Body of pancreas (tissue), 4 donors: ENCODE data around the gene HCFC1R1. TPM values are rescaled to one million over a fixed set of nuclear protein-coding genes. Genes with fewer than 3 reads are reported as not detected.

Experiments
- ATAC-seq: fragments of 150-250 bp; one replicate; pipeline ENCODE4 v1.9.1; 2016
- DNase-seq, 4 donors: peaks; one replicate each; pipeline ENCODE4 v3.0.0-alpha.2; 2019
- H3K27ac ChIP-seq, 4 donors: fragments of 200-600 bp; sonication (generic); 1 replicate in 3 of 4; 2 replicates in 1 of 4; pipeline versions ENCODE4 v1.5.1 to v1.6.1; 2016 to 2019; ENCODE audit warnings: mild to moderate bottlenecking in 1 of 4, mixed read lengths in 1 of 4, moderate library complexity in 1 of 4
- H3K27me3 ChIP-seq, 2 donors: fragments of 200-600 bp; sonication (generic); one replicate each; pipeline ENCODE4 v1.6.0; 2016; ENCODE audit warnings: mild to moderate bottlenecking in 1 of 2
- H3K36me3 ChIP-seq, 2 donors: fragments of 200-600 bp; sonication (generic); replicated peaks in 1 of 2; 2 replicates each; pipeline ENCODE4 v1.5.1; 2016; ENCODE audit warnings: low read depth in 2 of 2; ENCODE audit not compliant: insufficient read depth in 1 of 2
- H3K4me1 ChIP-seq: fragments of 200-600 bp; sonication (generic); one replicate; pipeline ENCODE4 v1.6.0; 2016
- H3K4me3 ChIP-seq, 2 donors: fragments of 200-600 bp; sonication (generic); 1 replicate in 1 of 2; 2 replicates in 1 of 2; pipeline ENCODE4 v1.5.1; 2016 to 2019
- H3K9me3 ChIP-seq, 3 donors: fragments of 200-600 bp; sonication (generic); 1 replicate in 2 of 3; 2 replicates in 1 of 3; pipeline ENCODE4 v1.5.1; 2016
- POLR2A ChIP-seq, 3 donors: fragments of 450-650 bp; IDR thresholded peaks; one replicate each; pipeline ENCODE4 v1.6.1; 2016; ENCODE audit warnings: antibody characterized with exemption in 3 of 3, mild to moderate bottlenecking in 2 of 3
- WGBS, 2 donors: methylation state at CpG; one replicate each; pipeline ENCODE4 v1.1.5; 2017; 5-methylcytosine and 5-hydroxymethylcytosine counted together
- intact Hi-C: fragments of 100-400 bp; cut with DNase I; formaldehyde crosslinking; loops from one replicate; pipeline ENCODE4 v1.15.1; 2023
- total RNA-seq, 2 donors: library from RNA; depleted of rRNA; stranded (reverse); fragments of >200 nt; gene quantifications; one replicate each; pipeline ENCODE4 v1.1.0, GENCODE V29; 2016
- TF ChIP-seq, protein P1 (sequence below), 7 experiments: fragments of 450-650 bp in 4 of 7; fragments of 200-600 bp in 3 of 7; sonication (generic) in 3 of 7; IDR thresholded peaks; one replicate each; pipeline ENCODE4 v1.5.1; 2016 to 2019; ENCODE audit warnings: antibody characterized with exemption in 7 of 7

The HCFC1R1 gene
- total RNA-seq, 2 donors from 2014 or later: 6.9 to 15.3 TPM

DNA sequence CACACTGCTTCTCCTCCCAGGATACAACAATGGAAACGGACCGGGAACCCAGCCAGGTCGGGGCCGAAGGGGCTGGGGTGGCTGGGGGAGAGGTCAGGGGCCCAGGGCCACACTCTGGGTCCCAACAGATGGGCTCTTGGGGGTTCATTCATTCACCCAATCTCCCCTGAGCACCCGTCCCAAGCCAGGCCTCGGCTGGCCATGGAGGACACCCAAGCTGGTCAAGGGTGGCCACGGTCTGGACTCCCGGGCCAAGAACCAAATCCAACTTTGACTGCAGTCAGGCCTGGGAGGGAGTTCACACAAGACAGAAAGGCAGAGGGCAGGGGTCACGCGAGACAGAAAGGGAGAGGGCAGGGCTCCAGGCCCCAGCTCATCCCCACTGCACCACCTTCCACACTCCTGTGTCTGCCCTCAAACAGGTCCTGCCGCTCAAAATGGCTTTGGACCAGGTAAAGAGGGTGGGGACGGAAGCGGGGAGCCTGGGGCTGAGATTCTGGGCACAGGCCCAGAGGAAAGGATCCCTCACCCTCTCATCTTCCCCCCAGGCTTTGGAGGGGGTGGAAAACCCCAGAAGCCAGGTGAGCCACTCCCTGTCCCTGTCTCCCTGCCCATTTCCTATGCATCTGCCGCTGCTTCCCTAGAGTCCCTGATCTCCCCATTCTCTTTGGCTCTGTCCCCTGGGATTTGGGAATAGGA, 31.2 kb downstream of the HCFC1R1 start:
- Histone ChIP-seq H3K9me3 (no peaks in the 10 kb centered on the region), H3K36me3 (no peaks in the 10 kb centered on the region), H3K27me3 (no peaks in the 10 kb centered on the region), H3K27ac (no peak overlapping the region), H3K4me1 (no peaks in the 10 kb centered on the region), H3K4me3 (no peak overlapping the region)
- WGBS, 2 donors: 83 to 90% methylated on average over 10 to 14 of the region's 14 CpGs
- intact Hi-C loops: no loop called here
- no peak for TF ChIP-seq POLR2A (IDR thresholded peaks at IDR 0.05)
- TF ChIP-seq, protein P1, sequence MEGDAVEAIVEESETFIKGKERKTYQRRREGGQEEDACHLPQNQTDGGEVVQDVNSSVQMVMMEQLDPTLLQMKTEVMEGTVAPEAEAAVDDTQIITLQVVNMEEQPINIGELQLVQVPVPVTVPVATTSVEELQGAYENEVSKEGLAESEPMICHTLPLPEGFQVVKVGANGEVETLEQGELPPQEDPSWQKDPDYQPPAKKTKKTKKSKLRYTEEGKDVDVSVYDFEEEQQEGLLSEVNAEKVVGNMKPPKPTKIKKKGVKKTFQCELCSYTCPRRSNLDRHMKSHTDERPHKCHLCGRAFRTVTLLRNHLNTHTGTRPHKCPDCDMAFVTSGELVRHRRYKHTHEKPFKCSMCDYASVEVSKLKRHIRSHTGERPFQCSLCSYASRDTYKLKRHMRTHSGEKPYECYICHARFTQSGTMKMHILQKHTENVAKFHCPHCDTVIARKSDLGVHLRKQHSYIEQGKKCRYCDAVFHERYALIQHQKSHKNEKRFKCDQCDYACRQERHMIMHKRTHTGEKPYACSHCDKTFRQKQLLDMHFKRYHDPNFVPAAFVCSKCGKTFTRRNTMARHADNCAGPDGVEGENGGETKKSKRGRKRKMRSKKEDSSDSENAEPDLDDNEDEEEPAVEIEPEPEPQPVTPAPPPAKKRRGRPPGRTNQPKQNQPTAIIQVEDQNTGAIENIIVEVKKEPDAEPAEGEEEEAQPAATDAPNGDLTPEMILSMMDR (IDR thresholded peaks at IDR 0.05): no peak
- DNase-seq (no peak), ATAC-seq (no peak)

DNA sequence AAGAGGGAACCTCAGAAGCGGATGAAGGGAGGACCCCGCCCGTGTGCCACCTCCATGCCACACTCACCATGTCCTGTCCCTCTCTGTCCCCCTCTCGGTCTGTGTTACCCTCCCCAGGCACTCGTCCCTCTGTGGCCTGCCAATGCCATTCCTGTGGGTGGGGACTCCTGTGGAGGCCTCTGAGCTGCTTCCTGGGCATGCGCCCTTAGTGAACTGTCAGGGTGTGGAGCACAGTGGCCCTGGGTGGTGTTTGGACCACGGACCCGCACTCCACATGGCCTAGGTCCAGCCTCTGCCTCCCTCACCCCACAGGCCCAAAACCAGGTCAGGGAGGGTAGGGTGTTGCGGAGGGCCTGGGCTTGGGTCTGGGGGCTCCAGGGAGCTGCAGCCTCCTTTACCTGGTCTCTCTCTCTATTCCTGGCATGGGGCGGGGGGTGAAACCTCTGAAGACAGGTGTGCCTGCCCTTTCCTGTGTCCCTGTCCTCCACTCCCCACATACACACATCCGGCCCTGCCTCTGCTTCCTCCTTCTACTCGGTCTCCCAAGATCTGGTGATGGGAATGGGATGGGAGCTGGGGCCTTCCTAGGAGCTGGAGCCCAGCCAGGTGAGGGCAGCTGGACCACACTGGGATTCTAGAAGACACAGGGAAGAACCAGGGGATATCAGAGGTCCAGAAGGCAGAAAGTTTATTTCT, 32.0 kb downstream of the HCFC1R1 start:
- Histone ChIP-seq H3K4me3 (no peak overlapping the region), H3K27me3 (no peaks in the 10 kb centered on the region), H3K36me3 (no peaks in the 10 kb centered on the region), H3K4me1 (peaks cover 2% of the 10 kb centered on the region), H3K9me3 (no peaks in the 10 kb centered on the region), H3K27ac (no peak overlapping the region)
- intact Hi-C loops: no loop called here
- TF ChIP-seq POLR2A (IDR thresholded peaks at IDR 0.05): no peak
- TF ChIP-seq, protein P1 (IDR thresholded peaks at IDR 0.05): no peak
- 83 to 91% methylated on average over 7 to 12 of the region's 12 CpGs for WGBS, 2 donors
- ATAC-seq: no peak
- DNase-seq: no peak

DNA sequence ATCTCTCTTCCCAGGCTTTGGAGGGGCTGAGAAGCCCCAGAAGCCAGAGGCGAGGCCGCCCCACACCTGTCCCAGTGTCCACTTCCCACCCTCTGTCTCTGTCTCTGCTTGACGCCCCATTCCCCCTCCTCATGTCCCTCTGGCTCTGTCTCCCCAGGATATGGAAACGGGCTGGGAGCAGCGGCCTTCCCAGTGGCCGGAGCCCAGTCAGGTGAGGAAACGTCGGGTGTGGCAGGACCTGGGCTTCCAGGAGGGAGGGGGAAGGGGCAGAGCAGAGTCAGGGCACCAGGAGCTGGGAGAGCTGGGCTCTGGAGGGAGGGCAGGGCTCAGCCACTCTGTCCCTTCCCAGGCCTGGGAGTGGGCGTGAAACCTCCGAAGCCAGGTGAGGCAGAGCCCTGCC, 32.9 kb downstream of the HCFC1R1 start:
- Histone ChIP-seq H3K27ac (no peak overlapping the region), H3K9me3 (no peaks in the 10 kb centered on the region), H3K4me1 (peaks cover 10% of the 10 kb centered on the region), H3K27me3 (no peaks in the 10 kb centered on the region), H3K36me3 (no peaks in the 10 kb centered on the region), H3K4me3 (no peak overlapping the region)
- 60 to 67% methylated on average over 6 to 10 of the region's 10 CpGs for WGBS, 2 donors
- no peak for TF ChIP-seq POLR2A (IDR thresholded peaks at IDR 0.05)
- TF ChIP-seq, protein P1 (IDR thresholded peaks at IDR 0.05): no peak
- intact Hi-C loops: no loop called here
- no peak for ATAC-seq
- no peak for DNase-seq

DNA sequence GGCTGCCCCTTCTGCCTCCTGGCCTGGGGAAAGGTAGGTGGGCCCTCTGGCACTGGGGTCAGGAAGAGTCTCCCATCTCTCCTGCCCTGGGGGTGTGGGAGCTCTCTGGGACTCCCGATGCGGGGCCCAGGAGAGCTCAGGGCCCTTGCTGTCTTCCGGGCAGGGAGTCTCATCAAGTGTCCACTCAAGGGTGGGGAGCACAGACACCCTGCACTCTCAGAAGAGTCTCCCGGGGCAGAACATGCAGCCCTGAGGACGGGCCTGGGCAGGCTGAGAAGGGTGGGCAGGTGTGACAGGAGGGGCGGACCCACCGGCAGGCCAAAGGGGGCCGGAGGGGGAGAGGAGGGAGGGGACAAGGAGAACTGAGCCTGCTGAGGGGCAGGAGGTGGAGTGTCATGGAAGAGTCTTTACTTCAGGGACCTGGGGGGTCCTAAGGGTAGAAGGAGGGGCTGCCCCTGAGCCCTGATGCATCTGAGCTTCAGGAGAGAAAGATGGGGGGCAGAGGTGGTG, 35.1 kb downstream of the HCFC1R1 start:
- DNase-seq: no peak
- 76 to 80% methylated on average over 6 to 7 of the region's 8 CpGs for WGBS, 2 donors
- ATAC-seq: no peak
- TF ChIP-seq, protein P1 (IDR thresholded peaks at IDR 0.05): no peak
- TF ChIP-seq POLR2A (IDR thresholded peaks at IDR 0.05): no peak
- Histone ChIP-seq H3K4me1 (peaks cover 30% of the 10 kb centered on the region), H3K9me3 (no peaks in the 10 kb centered on the region), H3K36me3 (no peaks in the 10 kb centered on the region), H3K27me3 (no peaks in the 10 kb centered on the region), H3K4me3 (no peak overlapping the region), H3K27ac (no peak overlapping the region)
- intact Hi-C loops: no loop called here
